Thymus (tissue), 11 donors: ENCODE results near the gene NRXN2. TPM values are rescaled to one million over a fixed set of nuclear protein-coding genes. Genes with fewer than 3 reads are reported as not detected.

Experiments
- DNase-seq, 9 donors: peaks; one replicate each; pipeline ENCODE4 v3.0.0-alpha.2; 2013; ENCODE audit warnings: low spot score in 9 of 9, low read depth in 6 of 9, missing footprints in 1 of 9
- H3K27ac ChIP-seq, 2 donors: one replicate each; pipeline ENCODE4 v1.5.1; 2013; ENCODE audit warnings: control low read depth in 1 of 2, low read depth in 1 of 2, low read length in 1 of 2, mild to moderate bottlenecking in 1 of 2, moderate library complexity in 1 of 2
- H3K27me3 ChIP-seq, 2 donors: one replicate each; pipeline ENCODE4 v1.5.1; 2013; ENCODE audit warnings: low read length in 1 of 2; ENCODE audit not compliant: control insufficient read depth in 2 of 2, insufficient read depth in 1 of 2
- H3K36me3 ChIP-seq, 2 donors: one replicate each; pipeline ENCODE4 v1.5.1; 2013; ENCODE audit warnings: low read length in 1 of 2, mild to moderate bottlenecking in 1 of 2, moderate library complexity in 1 of 2; ENCODE audit not compliant: control insufficient read depth in 2 of 2, insufficient read depth in 2 of 2
- H3K4me1 ChIP-seq, 2 donors: one replicate each; pipeline ENCODE4 v1.5.1; 2013; ENCODE audit warnings: low read length in 2 of 2; ENCODE audit not compliant: control insufficient read depth in 2 of 2, insufficient read depth in 2 of 2
- H3K4me3 ChIP-seq, 2 donors: one replicate each; pipeline ENCODE4 v1.5.1; 2013; ENCODE audit warnings: low read length in 2 of 2, control low read depth in 1 of 2, mild to moderate bottlenecking in 1 of 2
- H3K9me3 ChIP-seq, 2 donors: one replicate each; pipeline ENCODE4 v1.5.1; 2013; ENCODE audit warnings: low read length in 1 of 2, mild to moderate bottlenecking in 1 of 2; ENCODE audit not compliant: control insufficient read depth in 2 of 2, insufficient read depth in 1 of 2
- WGBS: extraction: QIAGEN DNeasy Blood & Tissue Kit; methylation state at CpG from one replicate; pipeline ENCODE4 v1.1.7; 2013; 5-methylcytosine and 5-hydroxymethylcytosine counted together
- polyA plus RNA-seq: library from polyadenylated mRNA; stranded (reverse); fragments of 200-250 nt; gene quantifications from one replicate; pipeline ENCODE4 v1.2.3, GENCODE V29; 2013
- total RNA-seq: library from RNA; stranded (reverse); fragments of 120-200 nt; gene quantifications from one replicate; pipeline ENCODE4 v1.2.4, GENCODE V29; 2013
- donor health status: healthy.

The NRXN2 gene
- total and polyA plus RNA-seq, 2 donors = 0.85 to 1.6 TPM

GRCh38 chr11:64608046-64608445 lies 115.0 kb downstream of the NRXN2 start:
- H3K27me3 ChIP-seq = no peaks in the 10 kb centered on the region
- no peak for DNase-seq
- WGBS = 95% methylated on average over 18 of the region's 18 CpGs
- H3K36me3 ChIP-seq = no peaks in the 10 kb centered on the region
- H3K4me3 ChIP-seq = no peak overlapping the region
- H3K9me3 ChIP-seq = peaks cover 0 to 7% of the 10 kb centered on the region in 2 donors
- H3K27ac ChIP-seq = no peak overlapping the region
- H3K4me1 ChIP-seq = peaks cover 15 to 43% of the 10 kb centered on the region in 2 donors

- Histone ChIP-seq H3K27me3 (no peaks in the 10 kb centered on the region), H3K9me3 (peaks cover 0 to 7% of the 10 kb centered on the region in 2 donors), H3K4me3 (no peak overlapping the region), H3K4me1 (peaks cover 15 to 39% of the 10 kb centered on the region in 2 donors), H3K27ac (no peak overlapping the region), H3K36me3 (no peaks in the 10 kb centered on the region)
- no peak for DNase-seq
- 96% methylated on average over 55 of the region's 55 CpGs for WGBS
Observed at GRCh38 chr11:64607381-64607985, 115.5 kb downstream of the NRXN2 start.

DNA sequence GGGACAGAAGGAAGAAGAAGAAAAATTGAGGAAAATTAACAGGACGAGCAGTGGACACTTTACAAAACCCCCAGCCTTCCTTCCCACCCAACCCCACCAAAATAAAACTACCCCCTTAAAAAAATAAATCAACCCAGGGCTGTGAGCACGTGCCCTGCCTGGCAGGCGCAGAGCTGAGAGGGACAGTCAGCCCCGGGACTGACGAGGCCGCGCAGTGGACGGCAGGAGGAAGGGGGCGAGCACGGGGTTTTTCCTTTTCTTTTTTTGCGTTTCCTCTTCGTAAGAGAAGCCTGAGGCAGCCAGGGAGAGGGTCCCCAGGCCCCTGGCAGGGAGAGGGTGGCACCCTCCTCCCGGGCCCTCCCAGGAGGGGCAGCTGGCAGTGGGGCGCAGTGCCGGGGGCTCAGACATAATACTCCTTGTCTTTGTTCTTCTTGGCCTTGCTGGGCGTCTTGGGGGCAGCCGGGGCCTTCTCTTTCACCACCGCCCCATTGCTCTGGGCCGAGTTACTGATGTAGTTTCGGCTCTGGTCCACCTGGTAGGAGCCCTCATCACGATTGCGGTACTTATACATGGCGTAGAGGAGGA lies 116.1 kb downstream of the NRXN2 start:
- no peak for DNase-seq
- peaks cover 10 to 33% of the 10 kb centered on the region in 2 donors for H3K4me1 ChIP-seq
- no peaks in the 10 kb centered on the region for H3K36me3 ChIP-seq
- 94% methylated on average over 23 of the region's 23 CpGs for WGBS
- no peak overlapping the region for H3K4me3 ChIP-seq
- H3K27ac ChIP-seq = no peak overlapping the region
- H3K27me3 ChIP-seq = no peaks in the 10 kb centered on the region
- H3K9me3 ChIP-seq = peaks cover 0 to 3% of the 10 kb centered on the region in 2 donors

DNA sequence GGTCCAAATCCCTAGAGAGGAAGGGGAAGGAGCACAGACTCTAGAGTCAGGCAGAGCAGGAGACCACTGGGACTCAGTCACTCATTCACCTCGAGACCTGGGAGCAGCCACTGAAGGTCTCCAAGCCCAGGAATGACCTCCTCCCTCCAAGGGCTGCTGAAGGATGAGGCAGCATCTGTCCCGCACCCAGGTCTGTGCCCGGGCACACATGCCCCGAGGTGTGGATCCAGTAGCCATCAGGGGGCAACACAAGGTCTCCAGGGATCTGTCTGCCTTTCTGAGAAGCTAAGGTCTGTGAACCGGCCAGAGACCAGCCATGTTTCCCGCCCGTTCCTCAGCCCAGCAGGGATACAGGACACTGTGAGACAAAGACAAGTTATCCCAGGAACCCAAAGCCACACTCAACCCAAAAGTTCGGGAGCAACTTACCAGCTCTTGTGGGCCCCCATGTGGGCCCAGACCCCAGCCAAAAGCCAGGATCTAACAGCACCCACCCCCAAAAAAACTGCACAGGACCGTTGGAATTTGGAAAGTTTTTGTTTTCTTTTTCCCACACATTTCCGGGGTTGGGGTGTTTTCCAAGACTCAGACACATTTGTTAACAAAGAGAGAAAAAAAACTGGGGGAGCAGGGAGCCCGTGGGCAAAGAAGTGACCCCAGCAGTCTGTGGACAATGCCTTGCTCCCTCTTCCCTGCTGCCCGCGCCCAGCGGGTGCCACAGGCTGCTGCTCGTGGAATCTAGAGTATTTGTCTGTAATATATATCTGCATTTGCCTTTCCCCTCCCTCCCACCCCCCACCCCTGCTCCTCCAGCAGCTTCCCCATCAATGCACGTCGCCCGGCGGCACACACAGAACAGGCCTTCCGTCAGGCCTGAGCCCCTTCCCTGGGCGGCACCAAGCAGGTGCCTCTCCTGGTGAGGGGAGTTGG lies 117.1 kb downstream of the NRXN2 start:
- Histone ChIP-seq H3K9me3 (no peaks in the 10 kb centered on the region), H3K4me1 (peaks cover 4 to 23% of the 10 kb centered on the region in 2 donors), H3K27ac (no peak overlapping the region), H3K4me3 (no peak overlapping the region), H3K36me3 (no peaks in the 10 kb centered on the region), H3K27me3 (no peaks in the 10 kb centered on the region)
- no peak for DNase-seq
- WGBS = 92% methylated on average over 21 of the region's 21 CpGs

- DNase-seq = no peak
- no peaks in the 10 kb centered on the region for H3K36me3 ChIP-seq
- no peaks in the 10 kb centered on the region for H3K9me3 ChIP-seq
- no peak overlapping the region for H3K4me3 ChIP-seq
- no peaks in the 10 kb centered on the region for H3K27me3 ChIP-seq
- no peak overlapping the region for H3K27ac ChIP-seq
- peaks cover 4 to 16% of the 10 kb centered on the region in 2 donors for H3K4me1 ChIP-seq
- 42% methylated on average over 10 of the region's 10 CpGs for WGBS
Observed at GRCh38 chr11:64605244-64605560, 117.8 kb downstream of the NRXN2 start.

- H3K27me3 ChIP-seq = no peaks in the 10 kb centered on the region
- no peak overlapping the region for H3K4me3 ChIP-seq
- H3K9me3 ChIP-seq = no peaks in the 10 kb centered on the region
- 88% methylated on average over 7 of the region's 7 CpGs for WGBS
- DNase-seq = no peak
- peaks cover 0 to 11% of the 10 kb centered on the region in 2 donors for H3K4me1 ChIP-seq
- H3K27ac ChIP-seq = no peak overlapping the region
- H3K36me3 ChIP-seq = no peaks in the 10 kb centered on the region
Observed at GRCh38 chr11:64604458-64605243, 118.3 kb downstream of the NRXN2 start.

DNA sequence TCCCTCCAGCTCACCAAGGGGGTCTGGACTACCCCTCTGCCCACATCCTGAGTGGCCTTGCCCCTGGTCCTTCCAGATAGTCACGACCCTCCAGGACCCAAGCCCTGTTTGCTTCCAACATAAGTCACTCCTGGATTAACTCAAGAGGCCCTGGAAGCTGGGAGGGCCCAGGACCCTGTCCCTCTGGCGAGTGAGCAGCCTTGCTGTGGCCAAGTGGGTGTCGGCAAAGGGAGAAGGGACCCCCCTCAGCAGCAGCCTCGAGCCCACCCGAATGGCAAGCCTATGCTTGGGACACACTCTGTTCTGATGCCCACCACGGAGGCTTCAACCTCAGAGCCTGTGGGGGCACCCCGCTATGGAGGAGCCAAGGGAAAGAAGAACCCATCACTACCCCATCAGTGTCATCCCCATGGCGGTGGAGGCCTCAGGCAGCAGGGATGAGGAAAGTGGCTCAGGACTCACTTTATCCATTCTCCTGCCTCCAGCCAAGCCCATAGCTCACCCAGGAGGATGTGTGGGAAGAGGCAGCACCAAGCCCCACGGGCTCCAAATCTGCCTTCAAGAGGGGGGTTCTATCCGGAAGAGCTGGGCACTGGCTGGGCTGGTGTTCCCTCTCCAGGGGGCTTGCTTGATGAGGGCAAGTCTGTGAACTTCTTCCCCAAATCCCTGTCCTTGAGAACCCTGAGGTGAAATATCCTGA lies 119.4 kb downstream of the NRXN2 start:
- Histone ChIP-seq H3K4me1 (peaks cover 0 to under 1% of the 10 kb centered on the region in 2 donors), H3K36me3 (no peaks in the 10 kb centered on the region), H3K27ac (no peak overlapping the region), H3K9me3 (no peaks in the 10 kb centered on the region), H3K4me3 (no peak overlapping the region), H3K27me3 (no peaks in the 10 kb centered on the region)
- WGBS = 94% methylated on average over 10 of the region's 10 CpGs
- DNase-seq = no peak

DNA sequence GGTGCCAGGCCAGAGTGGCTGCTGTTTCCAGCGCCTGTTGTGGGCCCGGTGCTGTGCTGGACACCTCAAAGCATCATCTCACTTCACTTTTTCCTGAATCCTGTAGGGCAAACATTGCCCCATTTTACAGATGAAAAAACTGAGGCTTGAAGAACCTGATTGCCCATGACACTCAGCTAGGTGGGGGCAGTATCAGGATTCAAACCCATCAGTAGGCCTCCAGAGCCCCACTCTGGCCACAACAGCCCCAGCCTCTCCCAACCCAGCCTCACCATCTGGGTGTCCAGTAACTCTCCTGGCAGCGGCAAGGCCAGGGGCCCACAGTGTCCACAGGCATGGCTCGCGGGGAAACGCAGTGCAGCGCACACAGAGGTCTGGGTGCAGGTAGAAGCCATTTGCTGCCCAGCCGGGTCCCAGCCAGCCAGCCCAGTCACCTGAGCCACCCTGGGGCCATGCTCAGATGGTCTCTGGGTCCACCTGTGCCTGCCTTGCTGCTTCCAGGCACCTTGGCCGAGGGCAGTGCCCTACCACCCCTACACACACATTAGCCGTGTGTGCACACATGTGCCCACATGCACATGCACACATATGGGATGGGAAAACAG lies 120.4 kb downstream of the NRXN2 start:
- Histone ChIP-seq H3K4me3 (no peak overlapping the region), H3K27ac (no peak overlapping the region), H3K27me3 (no peaks in the 10 kb centered on the region), H3K9me3 (peaks cover 0 to 1% of the 10 kb centered on the region in 2 donors), H3K4me1 (no peaks in the 10 kb centered on the region), H3K36me3 (no peaks in the 10 kb centered on the region)
- WGBS = 98% methylated on average over 10 of the region's 10 CpGs
- no peak for DNase-seq
